Measurements from ENCODE around the gene MED13L. TPM values are rescaled to one million over a fixed set of nuclear protein-coding genes. Genes with fewer than 3 reads are reported as not detected.

MED13L gene
- total and polyA plus RNA-seq, 2 of the 4 experiments (the other 2 are of a cell fraction) = 17.9 to 49.1 TPM

DNA sequence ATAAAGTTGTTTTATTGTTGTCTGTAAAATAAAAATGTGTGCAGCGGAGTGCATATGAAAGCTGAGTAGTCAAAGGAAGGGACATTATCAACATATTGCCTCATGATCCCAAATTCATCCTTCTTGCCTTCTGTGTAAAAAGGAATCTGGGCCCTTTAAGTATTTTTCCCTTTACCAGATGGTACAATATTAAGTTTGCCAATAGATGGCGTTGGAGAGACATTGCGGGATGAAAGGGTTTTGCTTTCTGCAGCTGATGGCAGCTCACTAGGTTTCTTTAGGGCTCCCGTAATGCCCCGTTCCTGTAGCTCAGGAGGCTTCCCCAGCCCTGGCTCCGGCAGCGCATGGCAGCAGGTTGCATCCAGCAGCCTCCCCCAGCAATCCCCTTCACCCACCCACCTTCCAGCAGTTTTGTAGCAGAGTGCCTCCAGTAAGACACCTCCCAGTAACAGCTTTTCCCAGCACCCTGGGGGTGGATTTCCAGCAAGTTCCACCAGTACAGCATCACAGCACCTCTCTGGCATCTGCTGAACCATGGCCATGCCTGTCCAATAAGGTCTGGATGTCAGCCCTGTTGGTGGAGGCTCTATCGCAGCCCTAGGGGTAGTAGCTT, 354.4 kb downstream of the MED13L start:
- Histone ChIP-seq H4K8ac (ENCODE audit: low read depth in 2 of 2, low read length in 2 of 2) (no peak overlapping the region), H4K91ac (ENCODE audit: insufficient read depth, low read depth, low read length) (no peak overlapping the region), H4K20me1 (ENCODE audit: insufficient read depth, low read length) (no peaks in the 10 kb centered on the region), H2BK15ac (ENCODE audit: low read depth, low read length) (no peak overlapping the region), H4K5ac (ENCODE audit: low read depth, low read length) (no peak overlapping the region), H3K27ac (ENCODE audit: insufficient read depth, low read length) (no peak overlapping the region), H2BK120ac (ENCODE audit: low read depth, low read length) (no peak overlapping the region), H3K27me3 (ENCODE audit: control insufficient read depth, insufficient read depth, low read length) (peaks cover 15% of the 10 kb centered on the region), H2AK9ac (replicated peaks; ENCODE audit: low read depth, low read length, poor library complexity) (no peak overlapping the region), H3K14ac (replicated peaks; ENCODE audit: low read depth, low read length) (no peak overlapping the region), H3K56ac (ENCODE audit: extremely low read depth, insufficient read depth, low read length) (no peak overlapping the region), H3K36me3 (ENCODE audit: control insufficient read depth, insufficient read depth, low read length) (no peaks in the 10 kb centered on the region), H3K9me3 (ENCODE audit: control insufficient read depth, insufficient read depth, low read length) (peaks cover 7% of the 10 kb centered on the region), H3K18ac (ENCODE audit: low read depth, low read length) (no peak overlapping the region), H2BK5ac (ENCODE audit: low read depth, low read length, poor library complexity, severe bottlenecking) (no peak overlapping the region), H2AK5ac (ENCODE audit: low read depth, low read length) (no peak overlapping the region), H3K79me1 (ENCODE audit: low read depth in 1 of 2, low read length in 2 of 2) (no peaks in the 10 kb centered on the region), H3K4me2 (ENCODE audit: low read depth, low read length) (no peak overlapping the region), H3K4me3 (ENCODE audit: insufficient read depth, low read depth, low read length) (no peak overlapping the region), H3K9ac (ENCODE audit: low read depth, low read length) (no peak overlapping the region), H2BK20ac (ENCODE audit: low read depth, low read length) (no peak overlapping the region), H3K23ac (ENCODE audit: low read depth, low read length) (no peak overlapping the region), H2AFZ (replicated peaks; ENCODE audit: low read length, poor library complexity) (no peak overlapping the region), H3K9me1 (ENCODE audit: insufficient read depth, low read length) (no peaks in the 10 kb centered on the region), H3K4me1 (ENCODE audit: control insufficient read depth, insufficient read depth, low read length) (peaks cover 3% of the 10 kb centered on the region), H3K4ac (ENCODE audit: low read depth, low read length) (no peak overlapping the region)
- dilution Hi-C loops (cut with HindIII; ENCODE audit: low sequenced_read_pairs, unreplicated experiment) = no loop called here
- DNase-seq = no peak
- BruUV-seq (replicated peaks) = no TSS peak
- intact Hi-C loops (cut with micrococcal nuclease) = loop anchor here (5.0 kb wide), 1 partner anchor 1756 kb away; no protein-coding TSS in a partner anchor
- ChIA-PET CTCF (no interaction called here), POLR2A (ENCODE audit: unreplicated experiment) (no interaction called here)
- in situ Hi-C loops (cut with MboI; ENCODE audit: low sequenced_read_pairs) = no loop called here
- WGBS, 2 experiments (ENCODE audit: extremely low coverage in 2 of 2, insufficient read length in 1 of 2) = no CpG with 5 or more reads among the region's 8 CpGs
- ATAC-seq (ENCODE audit: low read depth) = no peak
- TF ChIP-seq MAFK (IDR thresholded peaks at IDR 0.05; ENCODE audit: low read depth, low read length) = no peak
- peak; percentile 28; the same call in 1 of the 2 replicates for TF ChIP-seq CTCF (conservative IDR thresholded peaks at IDR 0.05; ENCODE audit: low read depth, low read length)
- TF ChIP-seq RAD21 (IDR thresholded peaks at IDR 0.05; ENCODE audit: low read length) = 0 out of 2 replicates have a peak, but pooled peaks have one; percentile 23
- no peak for TF ChIP-seq ELK1 (IDR thresholded peaks at IDR 0.05; ENCODE audit: borderline replicate concordance, low read depth, low read length)
- TF ChIP-seq MAZ (IDR thresholded peaks at IDR 0.05; ENCODE audit: borderline replicate concordance, low read depth, low read length) = no peak
- TF ChIP-seq NFE2L2 (IDR thresholded peaks at IDR 0.05; ENCODE audit: low read depth, low read length) = no peak
